Esophagus (tissue), 2 donors: ENCODE measurements around the gene PAFAH1B2. TPM values are rescaled to one million over a fixed set of nuclear protein-coding genes. Genes with fewer than 3 reads are reported as not detected.

Experiments
- H3K27ac ChIP-seq, 2 donors: one replicate each; pipeline ENCODE4 v1.5.1; 2013; ENCODE audit warnings: low read depth in 2 of 2, mild to moderate bottlenecking in 2 of 2, inconsistent platforms in 1 of 2, low read length in 1 of 2, moderate library complexity in 1 of 2
- H3K27me3 ChIP-seq, 2 donors: one replicate each; pipeline ENCODE4 v1.6.1; 2013; ENCODE audit warnings: low read length in 2 of 2, control low read depth in 1 of 2, mild to moderate bottlenecking in 1 of 2; ENCODE audit not compliant: insufficient read depth in 2 of 2, control insufficient read depth in 1 of 2
- H3K36me3 ChIP-seq, 2 donors: one replicate each; pipeline ENCODE4 v1.6.1; 2013; ENCODE audit warnings: low read length in 1 of 2; ENCODE audit not compliant: control insufficient read depth in 2 of 2, insufficient read depth in 2 of 2
- H3K4me1 ChIP-seq, 2 donors: one replicate each; pipeline ENCODE4 v1.6.1; 2013; ENCODE audit warnings: low read length in 1 of 2; ENCODE audit not compliant: control insufficient read depth in 2 of 2, insufficient read depth in 2 of 2
- H3K4me3 ChIP-seq, 2 donors: one replicate each; pipeline ENCODE4 v1.5.1; 2013; ENCODE audit warnings: low read length in 2 of 2, mild to moderate bottlenecking in 2 of 2, low read depth in 1 of 2, moderate library complexity in 1 of 2
- H3K9me3 ChIP-seq, 2 donors: one replicate each; pipeline ENCODE4 v1.6.1; 2013; ENCODE audit warnings: mild to moderate bottlenecking in 2 of 2, low read depth in 1 of 2, low read length in 1 of 2, moderate library complexity in 1 of 2; ENCODE audit not compliant: control insufficient read depth in 2 of 2, insufficient read depth in 1 of 2
- WGBS, 2 donors: extraction: QIAGEN DNeasy Blood & Tissue Kit; methylation state at CpG; one replicate each; pipeline ENCODE4 v1.1.7; 2013; 5-methylcytosine and 5-hydroxymethylcytosine counted together
- polyA plus RNA-seq, 2 donors: library from polyadenylated mRNA; stranded (reverse); fragments of 200-250 nt; gene quantifications; one replicate each; pipeline ENCODE4 v1.2.3, GENCODE V29; 2013
- donor health status: healthy with polysubstance abuse.
- donor health status: Bipolar disorder and iron deficiency.

PAFAH1B2 gene
- polyA plus RNA-seq, 2 donors: 13.9 to 14.0 TPM

DNA sequence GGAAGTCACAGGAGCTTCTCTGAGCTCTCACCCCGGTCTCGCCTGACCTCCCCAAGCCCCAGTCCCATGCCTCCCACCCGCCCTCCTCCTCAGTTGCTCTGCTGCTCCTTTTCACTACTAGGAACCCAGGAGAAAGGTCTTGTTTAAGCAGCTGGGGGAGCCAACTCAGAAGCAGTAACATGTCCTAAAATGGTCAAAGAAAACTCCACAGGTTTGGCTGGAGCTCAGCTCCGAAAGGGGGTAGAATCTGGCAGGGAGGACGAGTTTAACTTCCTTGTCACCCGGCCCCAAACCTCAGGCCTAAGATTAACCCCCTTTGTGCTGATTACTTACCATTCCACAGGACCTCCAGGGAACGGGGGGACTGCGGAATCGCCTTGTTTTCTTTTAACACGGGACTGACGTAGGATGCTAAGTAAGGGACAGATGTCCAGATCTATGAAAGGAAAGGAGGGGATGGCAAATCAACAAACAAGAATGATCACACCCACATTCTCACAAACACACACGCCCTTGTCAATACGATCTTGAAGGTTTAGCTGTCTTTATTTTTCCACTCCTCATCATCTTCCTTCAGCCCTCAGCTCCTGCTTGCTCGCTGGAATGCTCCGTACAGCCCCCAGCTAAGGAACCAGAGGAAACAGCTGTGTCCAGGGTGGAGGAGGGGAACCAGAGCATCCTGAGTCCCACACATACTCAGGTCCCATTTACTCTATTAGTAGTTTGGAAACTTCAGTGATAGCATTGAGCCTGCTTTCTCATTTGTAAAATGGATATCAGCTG is 74.2 kb downstream of the PAFAH1B2 start:
- peaks cover 16 to 33% of the 10 kb centered on the region in 2 donors for H3K36me3 ChIP-seq
- 68 to 72% methylated on average over 15 of the region's 15 CpGs for WGBS, 2 donors
- H3K4me1 ChIP-seq: peaks cover 0 to 5% of the 10 kb centered on the region in 2 donors
- no peak overlapping the region for H3K4me3 ChIP-seq
- H3K27ac ChIP-seq: peak overlapping the region; percentile 86 to 88
- no peaks in the 10 kb centered on the region for H3K27me3 ChIP-seq
- no peaks in the 10 kb centered on the region for H3K9me3 ChIP-seq

DNA sequence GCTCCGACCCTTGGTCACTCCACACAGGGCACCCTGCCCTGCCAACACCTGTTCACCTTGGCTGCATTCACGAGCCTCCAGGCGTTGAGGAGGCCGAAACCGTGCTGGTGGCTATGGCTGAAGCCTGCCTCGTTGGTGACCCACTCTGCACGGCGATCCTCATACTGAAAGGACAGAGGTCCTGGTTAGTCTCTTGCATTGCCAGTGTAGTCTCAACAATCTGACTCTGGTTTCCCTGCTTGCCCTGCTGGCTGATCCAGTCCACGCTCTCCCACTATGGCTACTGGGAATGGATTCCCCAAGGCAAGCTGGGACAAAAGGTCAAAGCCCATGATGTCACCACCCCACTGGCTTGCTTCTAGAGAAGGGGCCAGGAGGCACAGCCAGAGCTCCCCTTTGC is 74.9 kb downstream of the PAFAH1B2 start:
- H3K27me3 ChIP-seq: no peaks in the 10 kb centered on the region
- 83 to 88% methylated on average over 9 of the region's 9 CpGs for WGBS, 2 donors
- peak overlapping the region; percentile 65 to 86 for H3K27ac ChIP-seq
- H3K36me3 ChIP-seq: peaks cover 23 to 38% of the 10 kb centered on the region in 2 donors
- H3K4me1 ChIP-seq: peaks cover 0 to 5% of the 10 kb centered on the region in 2 donors
- H3K9me3 ChIP-seq: no peaks in the 10 kb centered on the region
- no peak overlapping the region for H3K4me3 ChIP-seq

DNA sequence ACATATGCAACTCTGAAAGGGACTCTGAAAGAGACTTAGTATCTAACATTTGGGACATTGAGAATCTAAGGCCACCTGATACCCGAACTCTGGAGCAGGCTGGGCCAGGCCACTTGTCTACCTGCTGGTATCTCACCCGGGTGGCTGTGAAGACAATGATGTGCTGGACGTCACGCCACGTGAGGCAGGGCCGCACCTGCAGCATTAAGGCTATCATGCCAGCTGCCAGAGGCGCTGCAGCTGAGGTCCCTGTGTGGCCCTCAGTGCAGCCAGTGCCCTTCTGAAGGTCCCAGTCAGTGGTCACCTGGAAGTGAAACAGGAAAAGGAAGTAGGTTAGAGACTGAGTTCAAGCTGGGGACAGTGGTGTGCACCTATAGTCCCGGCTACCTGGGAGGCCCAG is 75.4 kb downstream of the PAFAH1B2 start:
- Histone ChIP-seq H3K4me3 (no peak overlapping the region), H3K9me3 (no peaks in the 10 kb centered on the region), H3K4me1 (peaks cover 0 to 5% of the 10 kb centered on the region in 2 donors), H3K36me3 (peaks cover 23 to 40% of the 10 kb centered on the region in 2 donors), H3K27me3 (no peaks in the 10 kb centered on the region), H3K27ac (peak overlapping the region; percentile 65 to 86)
- WGBS, 2 donors: 81 to 88% methylated on average over 8 of the region's 8 CpGs

DNA sequence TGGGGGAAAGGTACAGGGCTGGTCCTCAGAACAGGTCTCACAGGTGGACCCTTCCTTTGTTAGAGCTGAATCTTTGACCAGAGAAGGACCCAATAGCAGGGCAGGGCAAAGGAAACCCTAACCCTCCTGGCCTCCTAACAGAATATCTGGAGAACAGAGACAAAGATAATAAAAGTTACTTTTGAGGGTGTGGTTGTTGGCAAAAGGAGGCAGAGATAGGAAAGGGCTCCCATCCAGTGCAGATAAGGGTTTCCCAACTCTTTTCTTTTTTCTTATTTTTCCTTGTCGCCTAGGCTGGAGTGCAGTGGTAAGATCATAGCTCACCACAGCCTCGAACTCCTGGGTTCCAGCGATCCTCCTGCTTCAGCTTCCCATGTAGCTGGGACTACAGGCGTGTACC is 75.9 kb downstream of the PAFAH1B2 start:
- no peak overlapping the region for H3K4me3 ChIP-seq
- 91 to 95% methylated on average over 4 of the region's 4 CpGs for WGBS, 2 donors
- H3K36me3 ChIP-seq: peaks cover 23 to 43% of the 10 kb centered on the region in 2 donors
- no peaks in the 10 kb centered on the region for H3K27me3 ChIP-seq
- peak overlapping the region; percentile 86 to 93 for H3K27ac ChIP-seq
- peaks cover 0 to 5% of the 10 kb centered on the region in 2 donors for H3K4me1 ChIP-seq
- H3K9me3 ChIP-seq: no peaks in the 10 kb centered on the region

DNA sequence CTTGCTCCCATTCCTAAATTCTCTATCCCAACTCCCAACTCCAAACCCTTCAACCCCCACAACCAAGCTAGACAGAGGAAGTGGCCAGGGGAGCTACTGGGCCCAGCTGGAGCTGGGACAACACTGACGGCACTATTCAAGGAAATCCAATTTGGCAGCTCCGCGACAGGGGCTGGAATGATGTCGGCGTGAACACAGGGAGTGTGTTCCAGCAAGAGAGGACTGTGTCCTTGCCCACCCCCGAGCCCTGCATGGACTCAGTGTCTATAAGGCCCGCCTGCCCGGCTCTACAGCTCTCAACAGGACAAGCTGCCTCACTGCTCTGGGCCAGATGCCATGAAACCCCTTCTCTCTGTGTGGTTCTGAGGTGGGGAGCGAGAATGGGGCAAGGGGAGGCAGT is 76.5 kb downstream of the PAFAH1B2 start:
- no peak overlapping the region for H3K4me3 ChIP-seq
- no peaks in the 10 kb centered on the region for H3K27me3 ChIP-seq
- peaks cover 0 to 5% of the 10 kb centered on the region in 2 donors for H3K4me1 ChIP-seq
- peaks cover 27 to 48% of the 10 kb centered on the region in 2 donors for H3K36me3 ChIP-seq
- WGBS, 2 donors: 68 to 72% methylated on average over 9 of the region's 9 CpGs
- peak overlapping the region; percentile 86 to 93 for H3K27ac ChIP-seq
- H3K9me3 ChIP-seq: no peaks in the 10 kb centered on the region

DNA sequence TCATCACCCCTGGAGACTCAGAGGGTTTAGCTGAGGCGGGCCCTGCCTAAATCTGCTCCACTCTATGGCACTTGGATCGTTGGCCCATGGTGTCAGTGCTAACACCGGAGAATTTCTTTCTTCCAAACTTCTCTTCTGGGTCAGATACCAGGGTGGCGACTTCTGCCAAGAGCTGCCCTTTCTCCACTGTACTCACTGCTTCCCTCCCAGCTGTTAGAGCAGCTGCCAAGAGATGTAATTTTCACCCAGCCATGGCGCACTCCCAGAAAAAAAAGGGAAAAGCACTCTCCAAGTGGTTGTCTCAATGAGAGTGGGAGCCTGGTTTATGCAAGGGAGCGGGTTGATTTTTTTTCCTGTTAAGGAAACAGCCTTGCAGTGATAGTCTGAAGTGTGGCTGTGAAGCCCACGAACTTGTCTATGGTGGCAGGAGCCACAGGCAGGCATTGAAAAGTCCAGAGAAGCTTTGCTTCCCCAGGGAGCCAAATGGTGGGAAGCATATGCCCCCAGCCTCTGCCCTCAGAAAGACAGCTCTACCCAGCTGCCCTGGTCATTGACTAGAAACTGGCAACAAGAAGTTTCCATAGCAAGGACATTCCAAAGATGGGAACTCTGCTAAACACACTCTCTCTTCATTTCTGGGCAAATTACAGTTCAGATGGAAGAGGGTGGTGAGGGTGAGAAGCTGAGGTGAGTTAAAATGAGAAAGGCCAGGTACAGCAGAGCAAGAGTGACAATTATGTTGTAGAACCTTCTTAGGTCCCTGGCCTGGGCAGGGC is 77.1 kb downstream of the PAFAH1B2 start:
- Histone ChIP-seq H3K36me3 (peaks cover 30 to 49% of the 10 kb centered on the region in 2 donors), H3K4me3 (no peak overlapping the region), H3K27me3 (no peaks in the 10 kb centered on the region), H3K27ac (peak overlapping the region; percentile 86 to 93), H3K4me1 (peaks cover 0 to 5% of the 10 kb centered on the region in 2 donors), H3K9me3 (no peaks in the 10 kb centered on the region)
- WGBS, 2 donors: 63 to 64% methylated on average over 7 of the region's 7 CpGs

DNA sequence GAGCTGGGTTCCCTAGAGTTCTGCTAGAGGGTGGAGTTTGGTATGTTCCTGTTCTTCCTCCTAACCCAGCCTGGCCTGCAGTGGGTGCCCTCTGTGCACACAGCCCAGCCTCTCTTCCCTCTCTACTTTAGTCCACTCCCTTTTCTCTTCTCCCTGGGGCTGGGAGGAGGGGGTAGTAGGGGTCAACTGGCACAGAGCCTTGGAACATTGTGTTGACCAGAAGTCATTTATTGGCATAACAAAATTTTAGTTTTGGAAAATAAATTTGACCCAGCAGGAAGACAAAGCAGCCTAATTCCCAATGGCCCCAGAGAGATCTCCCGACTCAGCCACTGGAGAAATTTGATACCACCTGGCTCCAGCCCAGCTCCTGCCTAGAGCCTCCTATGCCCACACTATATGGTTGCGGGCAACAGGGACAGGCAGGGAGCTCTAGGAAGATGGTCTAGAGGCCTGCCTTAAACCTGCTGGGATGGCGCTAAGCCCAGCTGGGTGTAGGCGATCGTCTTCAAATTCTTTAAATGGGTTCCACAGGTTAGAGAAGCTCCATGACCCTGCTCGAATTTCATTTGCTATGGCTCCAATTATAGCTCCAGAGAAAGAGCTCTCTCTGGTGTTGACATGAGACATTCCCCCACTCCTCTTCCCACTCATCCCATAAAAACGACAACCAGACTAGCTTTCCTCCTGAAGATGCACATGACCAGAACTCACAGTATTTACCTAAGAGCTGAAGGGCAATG is 77.9 kb downstream of the PAFAH1B2 start:
- no peaks in the 10 kb centered on the region for H3K27me3 ChIP-seq
- peak overlapping the region; percentile 86 to 93 for H3K27ac ChIP-seq
- no peak overlapping the region for H3K4me3 ChIP-seq
- WGBS, 2 donors: 62 to 64% methylated on average over 7 of the region's 7 CpGs
- no peaks in the 10 kb centered on the region for H3K9me3 ChIP-seq
- peaks cover 0 to 5% of the 10 kb centered on the region in 2 donors for H3K4me1 ChIP-seq
- H3K36me3 ChIP-seq: peaks cover 29 to 51% of the 10 kb centered on the region in 2 donors

DNA sequence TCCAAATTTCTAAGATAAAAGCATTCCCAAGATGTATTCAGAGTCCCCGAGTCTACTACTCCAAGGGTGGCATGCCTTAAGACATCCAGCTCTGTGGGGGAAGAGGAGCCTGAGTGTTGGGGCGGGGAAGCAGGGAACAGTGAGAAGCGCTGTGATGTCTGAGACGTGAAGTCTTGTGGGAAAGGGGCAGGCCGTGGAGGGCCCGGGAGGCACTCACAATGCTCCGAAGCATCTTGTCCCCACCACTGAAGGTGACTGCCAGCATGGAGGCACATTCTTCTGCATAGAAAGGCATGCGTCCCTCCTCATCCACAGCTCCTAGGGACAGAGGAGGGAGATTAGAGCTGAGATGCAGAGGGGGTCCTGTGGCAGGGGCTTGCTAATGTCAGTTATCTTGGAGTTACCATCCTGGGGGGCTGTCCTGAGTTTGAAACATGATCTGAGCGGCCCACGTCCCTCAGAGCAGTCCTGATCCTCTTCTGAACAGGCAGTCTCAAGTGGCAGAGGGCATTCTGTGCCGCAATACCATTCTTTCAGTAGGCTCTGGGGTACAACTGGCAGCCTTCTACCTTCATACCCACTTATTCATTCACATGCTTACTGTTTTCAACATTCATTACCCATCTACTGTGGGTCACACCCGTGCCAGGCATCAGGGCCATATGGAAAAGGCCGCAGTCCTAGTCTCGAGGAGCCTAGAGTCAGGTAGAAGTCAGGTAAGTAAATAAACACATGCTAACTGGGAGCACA is 79.1 kb downstream of the PAFAH1B2 start:
- Histone ChIP-seq H3K4me3 (no peak overlapping the region), H3K4me1 (peaks cover 0 to 5% of the 10 kb centered on the region in 2 donors), H3K36me3 (peaks cover 29 to 56% of the 10 kb centered on the region in 2 donors), H3K9me3 (no peaks in the 10 kb centered on the region), H3K27ac (peak overlapping the region; percentile 34 to 57), H3K27me3 (no peaks in the 10 kb centered on the region)
- WGBS, 2 donors: 91 to 93% methylated on average over 14 of the region's 14 CpGs
